HG02943 (cell line): ENCODE results near the gene CD3D.

ENCODE experiments used
- ATAC-seq: cut with Tn5 transposase; IDR thresholded peaks from one replicate; pipeline ENCODE4 v1.9.1; 2021; ENCODE audit warnings: mild to moderate bottlenecking, low read depth, moderate library complexity; ENCODE audit not compliant: unreplicated experiment

CD3D gene

GRCh38 chr11:118304568-118305248 lies 37.8 kb downstream of the CD3D start, which contains the start of gene CD3E:
Gene CD3E, plus strand, starts transcription at chr11:118304730. Its CDS starts 223 bp downstream, at chr11:118304953.
- no peak for ATAC-seq

- no peak for ATAC-seq
These were observed 38.3 kb downstream of the CD3D start for GRCh38 chr11:118304227-118304567.

- no peak for ATAC-seq
These were observed 40.8 kb downstream of the CD3D start for GRCh38 chr11:118301600-118302195.

GRCh38 chr11:118295815-118296454 lies 46.6 kb downstream of the CD3D start:
- ATAC-seq = no peak

GRCh38 chr11:118295199-118295598 lies 47.3 kb downstream of the CD3D start:
- ATAC-seq = no peak

GRCh38 chr11:118294053-118294452 lies 48.5 kb downstream of the CD3D start:
- no peak for ATAC-seq

GRCh38 chr11:118291477-118292135 lies 50.9 kb downstream of the CD3D start:
- ATAC-seq = no peak

- no peak for ATAC-seq
These were observed 51.6 kb downstream of the CD3D start for GRCh38 chr11:118290923-118291322.

- ATAC-seq = no peak
These were observed 53.1 kb downstream of the CD3D start for GRCh38 chr11:118289401-118289800.
